ENCODE measurements around the gene TOX2. TPM values are rescaled to one million over a fixed set of nuclear protein-coding genes. Genes with fewer than 3 reads are reported as not detected.

Gene TOX2
- total RNA-seq, 2 experiments from 2014 or later: 3.3 to 3.9 TPM

GRCh38 chr20:44098256-44098630 is 183.6 kb downstream of the TOX2 start:
- peaks cover 10% of the 10 kb centered on the region for H3K9me3 Mint-ChIP-seq
- no peak for DNase-seq
- Histone ChIP-seq H3K27me3 (ENCODE audit: control insufficient read depth in 1 of 2, insufficient read depth in 2 of 2, low read length in 2 of 2) (peaks cover 0 to 9% of the 10 kb centered on the region in 2 experiments), H3K4me3 (ENCODE audit: low read length) (no peak overlapping the region), H3K36me3 (ENCODE audit: insufficient read depth, low read length) (no peaks in the 10 kb centered on the region), H3K27ac (ENCODE audit: low read depth in 1 of 2, low read length in 2 of 2) (no peak overlapping the region), H3K9me3 (ENCODE audit: control insufficient read depth in 1 of 2, insufficient read depth in 1 of 2, low read length in 2 of 2) (no peaks in the 10 kb centered on the region), H3K4me1 (ENCODE audit: insufficient read depth, low read length) (no peaks in the 10 kb centered on the region)
- ATAC-seq (ENCODE audit: poor library complexity): no peak
- ChIA-PET CTCF (interaction anchor here (1.0 kb wide), 1 partner anchor 18 kb away, joined by 3 read pairs; no protein-coding TSS in a partner anchor), POLR2A (no interaction called here)
- H3K27ac Mint-ChIP-seq: no peak overlapping the region
- H3K36me3 Mint-ChIP-seq (ENCODE audit: low read depth): no peaks in the 10 kb centered on the region
- H3K4me1 Mint-ChIP-seq (ENCODE audit: low read depth): no peaks in the 10 kb centered on the region
- intact Hi-C loops (cut with DNase I, micrococcal nuclease): no loop called here
- H3K27me3 Mint-ChIP-seq: peaks cover 62% of the 10 kb centered on the region
- H3K4me3 Mint-ChIP-seq: no peak overlapping the region
- no peak for TF ChIP-seq CTCF (IDR thresholded peaks at IDR 0.05)

GRCh38 chr20:44098657-44099056 is 184.0 kb downstream of the TOX2 start:
- Mint-ChIP-seq H3K27ac (no peak overlapping the region), H3K4me1 (ENCODE audit: low read depth) (no peaks in the 10 kb centered on the region), H3K9me3 (peaks cover 10% of the 10 kb centered on the region), H3K4me3 (no peak overlapping the region), H3K27me3 (peaks cover 67% of the 10 kb centered on the region), H3K36me3 (ENCODE audit: low read depth) (no peaks in the 10 kb centered on the region)
- no peak overlapping the region for H3K4me3 ChIP-seq (ENCODE audit: low read length)
- intact Hi-C loops (cut with DNase I, micrococcal nuclease): no loop called here
- peaks cover 0 to 9% of the 10 kb centered on the region in 2 experiments for H3K27me3 ChIP-seq (ENCODE audit: control insufficient read depth in 1 of 2, insufficient read depth in 2 of 2, low read length in 2 of 2)
- no peak overlapping the region for H3K27ac ChIP-seq (ENCODE audit: low read depth in 1 of 2, low read length in 2 of 2)
- H3K4me1 ChIP-seq (ENCODE audit: insufficient read depth, low read length): no peaks in the 10 kb centered on the region
- DNase-seq (no peak), ATAC-seq (ENCODE audit: poor library complexity) (no peak)
- ChIA-PET POLR2A (no interaction called here), CTCF (interaction anchor here (1.0 kb wide), 1 partner anchor 18 kb away, joined by 3 read pairs; no protein-coding TSS in a partner anchor)
- no peaks in the 10 kb centered on the region for H3K9me3 ChIP-seq (ENCODE audit: control insufficient read depth in 1 of 2, insufficient read depth in 1 of 2, low read length in 2 of 2)
- TF ChIP-seq CTCF (IDR thresholded peaks at IDR 0.05): no peak
- H3K36me3 ChIP-seq (ENCODE audit: insufficient read depth, low read length): no peaks in the 10 kb centered on the region

- Mint-ChIP-seq H3K9me3 (peaks cover 10% of the 10 kb centered on the region), H3K4me1 (ENCODE audit: low read depth) (no peaks in the 10 kb centered on the region), H3K36me3 (ENCODE audit: low read depth) (no peaks in the 10 kb centered on the region), H3K27ac (no peak overlapping the region), H3K27me3 (peaks cover 73% of the 10 kb centered on the region), H3K4me3 (no peak overlapping the region)
- no peaks in the 10 kb centered on the region for H3K9me3 ChIP-seq (ENCODE audit: control insufficient read depth in 1 of 2, insufficient read depth in 1 of 2, low read length in 2 of 2)
- POLR2A ChIA-PET: no interaction called here
- TF ChIP-seq CTCF (IDR thresholded peaks at IDR 0.05): no peak
- CTCF ChIA-PET: no interaction called here
- peaks cover 9 to 19% of the 10 kb centered on the region in 2 experiments for H3K27me3 ChIP-seq (ENCODE audit: control insufficient read depth in 1 of 2, insufficient read depth in 2 of 2, low read length in 2 of 2)
- intact Hi-C loops (cut with DNase I, micrococcal nuclease): no loop called here
- DNase-seq: no peak
- H3K4me1 ChIP-seq (ENCODE audit: insufficient read depth, low read length): no peaks in the 10 kb centered on the region
- no peak for ATAC-seq (ENCODE audit: poor library complexity)
- H3K27ac ChIP-seq (ENCODE audit: low read depth in 1 of 2, low read length in 2 of 2): no peak overlapping the region
- H3K4me3 ChIP-seq (ENCODE audit: low read length): no peak overlapping the region
- no peaks in the 10 kb centered on the region for H3K36me3 ChIP-seq (ENCODE audit: insufficient read depth, low read length)
These were observed 185.2 kb downstream of the TOX2 start for GRCh38 chr20:44099832-44100231.
